Spleen (tissue), 11 donors: ENCODE results near the gene ANKRD45. TPM values are rescaled to one million over a fixed set of nuclear protein-coding genes. Genes with fewer than 3 reads are reported as not detected.
"Not testable (repeated sequence)": the region's sequence is repeated elsewhere in the genome, so short reads cannot be mapped to it uniquely, and the experiment has no call there.

Experiments used
- DNase-seq: peaks from one replicate; pipeline ENCODE4 v3.0.0-alpha.2; 2020
- H3K27ac ChIP-seq, 8 donors: fragments of 200-600 bp; sonication (generic) in 7 of 8; 1 replicate in 4 of 8; 2 replicates in 4 of 8; pipeline versions ENCODE4 v1.5.0 to v1.8.0; 2016 to 2021; ENCODE audit warnings: inconsistent platforms in 4 of 8, mild to moderate bottlenecking in 4 of 8, moderate library complexity in 1 of 8
- H3K27me3 ChIP-seq, 7 donors: fragments of 200-600 bp; sonication (generic) in 6 of 7; replicated peaks in 1 of 7; 1 replicate in 4 of 7; 2 replicates in 3 of 7; pipeline versions ENCODE4 v1.5.0 to v1.8.0; 2016 to 2021; ENCODE audit warnings: inconsistent platforms in 3 of 7, mild to moderate bottlenecking in 1 of 7
- H3K36me3 ChIP-seq, 6 donors: fragments of 200-600 bp; sonication (generic) in 5 of 6; 1 replicate in 4 of 6; 2 replicates in 2 of 6; pipeline versions ENCODE4 v1.5.0 to v1.8.0; 2016 to 2021; ENCODE audit warnings: inconsistent platforms in 2 of 6
- H3K4me1 ChIP-seq, 6 donors: fragments of 200-600 bp; sonication (generic) in 5 of 6; 1 replicate in 3 of 6; 2 replicates in 3 of 6; pipeline versions ENCODE4 v1.5.0 to v1.8.0; 2016 to 2021; ENCODE audit warnings: inconsistent platforms in 3 of 6
- H3K4me3 ChIP-seq, 8 donors: fragments of 200-600 bp; sonication (generic) in 7 of 8; 1 replicate in 4 of 8; 2 replicates in 4 of 8; pipeline versions ENCODE4 v1.5.0 to v1.8.0; 2016 to 2021; ENCODE audit warnings: inconsistent platforms in 4 of 8, mild to moderate bottlenecking in 4 of 8, moderate library complexity in 2 of 8
- H3K9me3 ChIP-seq, 8 donors: fragments of 200-600 bp; sonication (generic) in 7 of 8; 1 replicate in 4 of 8; 2 replicates in 4 of 8; pipeline versions ENCODE4 v1.5.0 to v1.8.0; 2016 to 2021; ENCODE audit warnings: inconsistent platforms in 4 of 8
- CTCF ChIP-seq, 11 experiments: fragments of 200-600 bp in 7 of 11; fragments of 450-650 bp in 4 of 11; sonication (generic) in 4 of 11; IDR thresholded peaks in 8 of 11; conservative IDR thresholded peaks in 3 of 11; 1 replicate in 7 of 11; 2 replicates in 4 of 11; pipeline versions ENCODE4 v1.4.0 to v1.8.0; 2016 to 2021; ENCODE audit warnings: antibody characterized with exemption in 11 of 11, inconsistent platforms in 4 of 11, mild to moderate bottlenecking in 1 of 11
- POLR2A ChIP-seq, 3 donors: fragments of 450-650 bp; IDR thresholded peaks; one replicate each; pipeline ENCODE4 v1.5.1; 2017; ENCODE audit warnings: antibody characterized with exemption in 3 of 3, mild to moderate bottlenecking in 1 of 3
- POLR2AphosphoS5 ChIP-seq, 3 donors: sonication (generic); formaldehyde crosslinking; IDR thresholded peaks; one replicate each; pipeline ENCODE4 v1.5.1; 2017; ENCODE audit warnings: antibody characterized with exemption in 3 of 3
- WGBS, 5 donors: extraction: QIAGEN DNeasy Blood & Tissue Kit in 3 of 5; methylation state at CpG; one replicate each; pipeline versions ENCODE4 v1.1.5 to v1.1.7; 2013 to 2018; 5-methylcytosine and 5-hydroxymethylcytosine counted together
- intact Hi-C: fragments of 100-400 bp; cut with DNase I; formaldehyde crosslinking; loops from one replicate; pipeline ENCODE4 v1.15.0; 2023; ENCODE audit warnings: low total_unique reads
- polyA plus RNA-seq, 3 donors: library from polyadenylated mRNA; stranded (reverse); fragments of 200-250 nt; gene quantifications; one replicate each; pipeline ENCODE4 v1.2.1, GENCODE V29; 2013
- total RNA-seq, 7 donors: library from RNA; depleted of rRNA in 3 of 7; stranded (reverse); fragments of >200 nt in 3 of 7; fragmentation: NEBNext Ultra II Directional in 4 of 7; extraction: Animal tissue kit (Norgen Biotek cat#: 25700) in 4 of 7; gene quantifications; one replicate each; pipeline versions ENCODE4 v1.1.0 to v1.2.1, GENCODE V29; 2016 to 2021
- donor health status: healthy with polysubstance abuse.
- donor health status: DM: no; HTN: no; CAD: no; lungs with moderate emphysema.
- donor health status: DM: no; HTN: no; CAD: no.
- donor health status: Bipolar disorder and iron deficiency.
- donor health status: healthy.
- donor health status: DM: no; HTN: no; CAD: no.
- donor health status: DM: yes; HTN: yes; CAD: no.

ANKRD45 gene
- total and polyA plus RNA-seq, 10 donors = 0.13 to 1.1 (median 0.73) TPM; not detected in 1

GRCh38 chr1:173603056-173603591 lies 66.5 kb downstream of the ANKRD45 start, which contains the start of gene SLC9C2:
TSS of gene SLC9C2 (minus strand) at chr1:173603072. CDS start at chr1:173601776, 1,296 bp downstream.
- Histone ChIP-seq H3K4me1 (peaks cover 0 to 18% (median 2%) of the 10 kb centered on the region in 6 donors), H3K27me3 (no peaks in the 10 kb centered on the region), H3K9me3 (no peaks in the 10 kb centered on the region), H3K27ac (peak within 1 kb of the TSS; percentile 34 to 78 (median 62)), H3K36me3 (no peaks in the 10 kb centered on the region), H3K4me3 (peak within 1 kb of the TSS in 5 of 8 donors; percentile 1 to 50 (median 13))
- no peak for TF ChIP-seq CTCF (IDR thresholded peaks at IDR 0.05 in 8 of 11, conservative IDR thresholded peaks at IDR 0.05 in 3 of 11)
- intact Hi-C loops = no loop called here
- DNase-seq = no peak
- 29 to 44% (median 32%) methylated on average over 5 of the region's 5 CpGs for WGBS, 5 donors

GRCh38 chr1:173601588-173601987 lies 68.1 kb downstream of the ANKRD45 start:
- peaks cover 0 to under 1% (median 0%) of the 10 kb centered on the region in 8 donors for H3K9me3 ChIP-seq
- H3K4me3 ChIP-seq = peak overlapping the region in 1 of 8 donors; percentile 11
- TF ChIP-seq POLR2A (IDR thresholded peaks at IDR 0.05) (no peak), POLR2AphosphoS5 (IDR thresholded peaks at IDR 0.05) (no peak), CTCF (IDR thresholded peaks at IDR 0.05 in 8 of 11, conservative IDR thresholded peaks at IDR 0.05 in 3 of 11) (no peak)
- no peaks in the 10 kb centered on the region for H3K27me3 ChIP-seq
- peak overlapping the region in 1 of 8 donors; percentile 10 for H3K27ac ChIP-seq
- peaks cover 0 to 18% (median 2%) of the 10 kb centered on the region in 6 donors for H3K4me1 ChIP-seq
- whole genome bisulfite sequencing, 5 donors = 73 to 87% (median 76%) methylated on average over 2 of the region's 2 CpGs
- intact Hi-C loops = no loop called here
- H3K36me3 ChIP-seq = no peaks in the 10 kb centered on the region
- DNase-seq = no peak

- WGBS, 5 donors = 90 to 96% (median 92%) methylated on average over 3 of the region's 3 CpGs
Measured at GRCh38 chr1:173596097-173596825, 73.4 kb downstream of the ANKRD45 start.

GRCh38 chr1:173591138-173591537 lies 78.5 kb downstream of the ANKRD45 start:
- DNase-seq, H3K36me3 ChIP-seq, H3K27ac ChIP-seq, H3K4me3 ChIP-seq, intact Hi-C loops, H3K9me3 ChIP-seq, H3K27me3 ChIP-seq, H3K4me1 ChIP-seq: not testable (repeated sequence)
- WGBS, 5 donors = 85 to 95% (median 92%) methylated on average over 5 of the region's 5 CpGs

More at GRCh38 chr1:173596097-173596825, 73.4 kb downstream of the ANKRD45 start:
- peaks cover 0 to 10% (median 3%) of the 10 kb centered on the region in 8 donors for H3K9me3 ChIP-seq
- H3K4me1 ChIP-seq = peaks cover 0 to 2% (median 0%) of the 10 kb centered on the region in 6 donors
- no peaks in the 10 kb centered on the region for H3K27me3 ChIP-seq
- no peak overlapping the region for H3K4me3 ChIP-seq
- intact Hi-C loops = no loop called here
- TF ChIP-seq CTCF (IDR thresholded peaks at IDR 0.05 in 8 of 11, conservative IDR thresholded peaks at IDR 0.05 in 3 of 11) (no peak), POLR2A (IDR thresholded peaks at IDR 0.05) (no peak), POLR2AphosphoS5 (IDR thresholded peaks at IDR 0.05) (no peak)
- no peak for DNase-seq
- no peak overlapping the region for H3K27ac ChIP-seq
- no peaks in the 10 kb centered on the region for H3K36me3 ChIP-seq
